ENCODE measurements around the gene SMIM33. TPM values are rescaled to one million over a fixed set of nuclear protein-coding genes. Genes with fewer than 3 reads are reported as not detected.

SMIM33 gene
- total and polyA plus RNA-seq, 9 of the 15 experiments (the other 6 are each of a cell fraction or from before 2014, with no cell fraction given): not detected

- peak; percentile 62 for TF ChIP-seq CREB3 (tag; conservative IDR thresholded peaks at IDR 0.05; ENCODE audit: low read depth)
- no peak for TF ChIP-seq ETS2 (tag; IDR thresholded peaks at IDR 0.05; ENCODE audit: borderline replicate concordance, poor library complexity, severe bottlenecking)
- TF ChIP-seq SFPQ (IDR thresholded peaks at IDR 0.05; ENCODE audit: low read depth, low read length): no peak
- TF ChIP-seq MLX (CRISPR knock-in tag; conservative IDR thresholded peaks at IDR 0.05): no peak
- TF ChIP-seq MCM7 (IDR thresholded peaks at IDR 0.05): no peak
- no peak for TF ChIP-seq ESRRB (CRISPR knock-in tag; IDR thresholded peaks at IDR 0.05; ENCODE audit: borderline replicate concordance)
- no peak for TF ChIP-seq SETDB1 (IDR thresholded peaks at IDR 0.05; ENCODE audit: low read length)
- no peak for TF ChIP-seq ZNF512 (tag; IDR thresholded peaks at IDR 0.05)
- peak; percentile 94 for TF ChIP-seq JUN (IDR thresholded peaks at IDR 0.05; ENCODE audit: borderline replicate concordance, low read depth, low read length)
- TF ChIP-seq JUN (CRISPR knock-in tag; IDR thresholded peaks at IDR 0.05; ENCODE audit: borderline replicate concordance): peak; percentile 99
- TF ChIP-seq ELF4 (CRISPR knock-in tag; IDR thresholded peaks at IDR 0.05): no peak
- TF ChIP-seq CUX1 (CRISPR knock-in tag; IDR thresholded peaks at IDR 0.05): no peak
- peak; percentile 97 for TF ChIP-seq CCNT2 (IDR thresholded peaks at IDR 0.05; ENCODE audit: borderline replicate concordance, extremely low read depth, insufficient read length, low read depth, low read length)
- peak; percentile 64 for TF ChIP-seq ZNF589 (CRISPR knock-in tag; IDR thresholded peaks at IDR 0.05; ENCODE audit: low read depth)
These were observed 47.1 kb downstream of the SMIM33 start (continued) for GRCh38 chr5:139517683-139518564.

Data from K562 (cell line).